Aorta (tissue), 5 donors: Measurements from ENCODE around the gene ATP2B3. TPM values are rescaled to one million over a fixed set of nuclear protein-coding genes. Genes with fewer than 3 reads are reported as not detected.

ENCODE experiments used
- ATAC-seq: fragments of 200-7000 bp; cut with Tn5 transposase; one replicate; pipeline ENCODE4 v1.9.1; 2022; ENCODE audit warnings: moderate library complexity; ENCODE audit not compliant: low FRiP score
- DNase-seq, 2 donors: peaks; one replicate each; pipeline ENCODE4 v3.0.0-alpha.2; 2020
- H3K27ac ChIP-seq, 2 donors: one replicate each; pipeline ENCODE4 v1.5.1; 2013; ENCODE audit warnings: low read length in 2 of 2, mild to moderate bottlenecking in 2 of 2, moderate library complexity in 2 of 2, control low read depth in 1 of 2, inconsistent platforms in 1 of 2, low read depth in 1 of 2
- H3K27me3 ChIP-seq, 2 donors: one replicate each; pipeline ENCODE4 v1.6.1; 2013; ENCODE audit warnings: control low read depth in 1 of 2, low read length in 1 of 2, mild to moderate bottlenecking in 1 of 2, moderate library complexity in 1 of 2; ENCODE audit not compliant: insufficient read depth in 2 of 2, control insufficient read depth in 1 of 2
- H3K36me3 ChIP-seq, 2 donors: one replicate each; pipeline ENCODE4 v1.6.1; 2013; ENCODE audit warnings: control low read depth in 1 of 2, low read length in 1 of 2, mild to moderate bottlenecking in 1 of 2; ENCODE audit not compliant: insufficient read depth in 2 of 2, control insufficient read depth in 1 of 2
- H3K4me1 ChIP-seq, 2 donors: one replicate each; pipeline ENCODE4 v1.6.1; 2013; ENCODE audit warnings: low read length in 2 of 2, control low read depth in 1 of 2, mild to moderate bottlenecking in 1 of 2, moderate library complexity in 1 of 2; ENCODE audit not compliant: insufficient read depth in 2 of 2, control insufficient read depth in 1 of 2
- H3K4me3 ChIP-seq, 2 donors: one replicate each; pipeline ENCODE4 v1.5.1; 2013; ENCODE audit warnings: low read length in 2 of 2, control low read depth in 1 of 2, mild to moderate bottlenecking in 1 of 2
- H3K9me3 ChIP-seq: one replicate; pipeline ENCODE4 v1.6.1; 2013; ENCODE audit warnings: mild to moderate bottlenecking, low read length; ENCODE audit not compliant: control insufficient read depth
- WGBS, 2 donors: extraction: QIAGEN DNeasy Blood & Tissue Kit; methylation state at CpG; one replicate each; pipeline ENCODE4 v1.1.7; 2013; 5-methylcytosine and 5-hydroxymethylcytosine counted together
- intact Hi-C, 2 donors: fragments of 100-400 bp; cut with DNase I; formaldehyde crosslinking; loops; one replicate each; pipeline versions ENCODE4 v1.14.2 to v1.15.0; 2022
- polyA plus RNA-seq, 2 donors: library from polyadenylated mRNA; stranded (reverse); fragments of 200-250 nt; gene quantifications; one replicate each; pipeline ENCODE4 v1.2.3, GENCODE V29; 2013
- total RNA-seq, 2 donors: library from RNA; stranded (reverse); fragmentation: NEBNext Ultra II Directional; extraction: Animal tissue kit (Norgen Biotek cat#: 25700); gene quantifications; one replicate each; pipeline ENCODE4 v1.2.1, GENCODE V29; 2021
- donor health status: healthy with polysubstance abuse.
- donor health status: Bipolar disorder and iron deficiency.
- donor health status: DM: no; HTN: no; CAD: no.
- donor health status: DM: no; HTN: no; CAD: no.
- donor health status: DM: yes; HTN: yes; CAD: no.

Gene ATP2B3
- total and polyA plus RNA-seq, 4 donors, result 0.19 to 0.27 (median 0.20) TPM; not detected in 1

- Histone ChIP-seq H3K36me3 (no peaks in the 10 kb centered on the region), H3K4me1 (no peaks in the 10 kb centered on the region), H3K27me3 (no peaks in the 10 kb centered on the region), H3K9me3 (no peaks in the 10 kb centered on the region), H3K4me3 (no peak overlapping the region), H3K27ac (no peak overlapping the region)
- ATAC-seq, result no peak
- DNase-seq, result no peak
- WGBS, 2 donors, result 11 to 24% methylated on average over 11 of the region's 11 CpGs
- intact Hi-C loops, result no loop called here
Observed at GRCh38 chrX:153510383-153510782, 7.1 kb upstream of the ATP2B3 start.

GRCh38 chrX:153511784-153512500 is 5.5 kb upstream of the ATP2B3 start:
- no peak overlapping the region for H3K27ac ChIP-seq
- no peaks in the 10 kb centered on the region for H3K27me3 ChIP-seq
- no peaks in the 10 kb centered on the region for H3K9me3 ChIP-seq
- H3K4me3 ChIP-seq, result no peak overlapping the region
- H3K36me3 ChIP-seq, result no peaks in the 10 kb centered on the region
- WGBS, 2 donors, result 8 to 44% methylated on average over 17 of the region's 17 CpGs
- ATAC-seq (no peak), DNase-seq (no peak)
- H3K4me1 ChIP-seq, result no peaks in the 10 kb centered on the region
- intact Hi-C loops, result no loop called here

DNA sequence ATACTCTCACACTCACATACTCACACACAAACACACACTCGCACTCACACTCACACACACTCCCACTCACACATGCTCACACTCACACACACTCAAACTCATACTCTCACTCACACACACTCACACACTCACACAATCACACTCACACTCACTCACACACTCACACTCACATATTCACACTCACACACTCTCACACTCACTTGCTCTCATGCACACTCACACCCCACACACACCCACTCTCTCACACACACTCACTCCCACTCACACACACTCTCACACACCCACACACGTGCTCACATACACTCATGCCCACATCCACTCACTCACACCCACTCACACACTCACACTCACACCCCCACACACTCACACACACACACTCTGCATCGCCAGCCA is 4.9 kb upstream of the ATP2B3 start:
- no peaks in the 10 kb centered on the region for H3K27me3 ChIP-seq
- no peak overlapping the region for H3K27ac ChIP-seq
- ATAC-seq (no peak), DNase-seq (no peak)
- no peaks in the 10 kb centered on the region for H3K4me1 ChIP-seq
- WGBS, 2 donors, result 23 to 59% methylated on average over 3 of the region's 3 CpGs
- no peaks in the 10 kb centered on the region for H3K36me3 ChIP-seq
- no peak overlapping the region for H3K4me3 ChIP-seq
- no peaks in the 10 kb centered on the region for H3K9me3 ChIP-seq
- intact Hi-C loops, result no loop called here

- H3K9me3 ChIP-seq, result no peaks in the 10 kb centered on the region
- H3K36me3 ChIP-seq, result no peaks in the 10 kb centered on the region
- H3K4me1 ChIP-seq, result no peaks in the 10 kb centered on the region
- no peaks in the 10 kb centered on the region for H3K27me3 ChIP-seq
- ATAC-seq (no peak), DNase-seq (no peak)
- 59 to 73% methylated on average over 5 of the region's 5 CpGs for WGBS, 2 donors
- intact Hi-C loops, result no loop called here
- H3K4me3 ChIP-seq, result no peak overlapping the region
- no peak overlapping the region for H3K27ac ChIP-seq
Observed at GRCh38 chrX:153513265-153513664, 4.2 kb upstream of the ATP2B3 start.

DNA sequence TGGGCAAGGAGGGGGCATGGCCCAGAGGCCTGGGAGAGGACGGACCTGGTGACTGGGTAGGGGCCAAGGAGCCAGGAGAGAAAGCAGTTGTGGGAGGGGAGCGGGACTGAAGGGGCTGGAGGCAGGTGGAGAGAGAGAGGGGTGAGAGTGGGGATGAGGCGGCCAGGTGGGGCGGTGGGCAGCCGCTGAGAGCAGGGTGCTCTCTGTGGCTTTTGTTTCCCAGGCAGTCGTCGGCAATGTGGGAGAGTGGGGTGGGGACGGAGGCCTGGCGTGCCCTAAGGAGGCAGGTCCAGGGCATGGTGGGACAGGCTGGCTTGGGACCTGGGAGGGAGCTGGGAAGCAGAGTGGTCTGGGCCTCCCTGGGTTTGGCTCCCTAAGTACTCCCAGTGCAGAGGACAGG is 3.2 kb upstream of the ATP2B3 start:
- no peaks in the 10 kb centered on the region for H3K9me3 ChIP-seq
- no peaks in the 10 kb centered on the region for H3K36me3 ChIP-seq
- no peak overlapping the region for H3K4me3 ChIP-seq
- intact Hi-C loops, result no loop called here
- H3K27ac ChIP-seq, result no peak overlapping the region
- H3K27me3 ChIP-seq, result no peaks in the 10 kb centered on the region
- 42 to 56% methylated on average over 9 of the region's 9 CpGs for WGBS, 2 donors
- ATAC-seq (no peak), DNase-seq (no peak)
- no peaks in the 10 kb centered on the region for H3K4me1 ChIP-seq

- H3K36me3 ChIP-seq, result no peaks in the 10 kb centered on the region
- ATAC-seq (no peak), DNase-seq (no peak)
- 53 to 57% methylated on average over 8 of the region's 8 CpGs for WGBS, 2 donors
- H3K27me3 ChIP-seq, result no peaks in the 10 kb centered on the region
- H3K27ac ChIP-seq, result no peak overlapping the region
- H3K9me3 ChIP-seq, result no peaks in the 10 kb centered on the region
- no peaks in the 10 kb centered on the region for H3K4me1 ChIP-seq
- intact Hi-C loops, result no loop called here
- no peak overlapping the region for H3K4me3 ChIP-seq
Observed at GRCh38 chrX:153515435-153515834, 2.0 kb upstream of the ATP2B3 start.

- DNase-seq (no peak), ATAC-seq (no peak)
- Histone ChIP-seq H3K9me3 (no peaks in the 10 kb centered on the region), H3K27me3 (no peaks in the 10 kb centered on the region), H3K27ac (no peak overlapping the region), H3K4me3 (no peak overlapping the region), H3K36me3 (no peaks in the 10 kb centered on the region), H3K4me1 (no peaks in the 10 kb centered on the region)
- WGBS, 2 donors, result 50 to 72% methylated on average over 9 of the region's 9 CpGs
- intact Hi-C loops, result no loop called here
Observed at GRCh38 chrX:153516073-153516472, 1.4 kb upstream of the ATP2B3 start.

GRCh38 chrX:153517946-153518834 is 748 bp downstream of the ATP2B3 start:
- no peak for ATAC-seq
- Histone ChIP-seq H3K36me3 (no peaks in the 10 kb centered on the region), H3K4me3 (no peak overlapping the region), H3K9me3 (no peaks in the 10 kb centered on the region), H3K27me3 (no peaks in the 10 kb centered on the region), H3K4me1 (no peaks in the 10 kb centered on the region), H3K27ac (no peak overlapping the region)
- no peak for DNase-seq
- intact Hi-C loops, result no loop called here
- 3 to 30% methylated on average over 26 to 70 of the region's 70 CpGs for WGBS, 2 donors
